Activated CD8-positive, alpha-beta T cell treated with anti-CD3 and anti-CD28 coated beads for 36 hours (primary cell): ENCODE results near the gene CACNG3. TPM values are rescaled to one million over a fixed set of nuclear protein-coding genes. Genes with fewer than 3 reads are reported as not detected.
"Not testable (repeated sequence)": the region's sequence is repeated elsewhere in the genome, so short reads cannot be mapped to it uniquely, and the experiment has no call there.

ENCODE experiments used
- ATAC-seq: fragments of 200-7000 bp; cut with Tn5 transposase; one replicate; pipeline ENCODE4 v1.10.0; 2021; ENCODE audit warnings: mild to moderate bottlenecking, moderate library complexity
- CTCF ChIA-PET: fragments of 350-600 bp; sonication (Branson Sonifier 250); formaldehyde crosslinking; loops from one replicate; lab custom pipeline; 2021; ENCODE audit warnings: antibody characterized with exemption; lab: Charles Lee
- POLR2A ChIA-PET: fragments of 350-600 bp; sonication (Branson Sonifier 250); formaldehyde crosslinking; loops from one replicate; lab custom pipeline; 2021; ENCODE audit warnings: antibody characterized with exemption; lab: Charles Lee
- DNase-seq: peaks from one replicate; pipeline ENCODE4 v3.0.0-alpha.2; 2020
- H3K27ac Mint-ChIP-seq: one replicate; pipeline ENCODE4 v1.8.0; 2021; ENCODE audit warnings: mild to moderate bottlenecking, mixed read lengths
- H3K27me3 Mint-ChIP-seq: one replicate; pipeline ENCODE4 v1.8.0; 2021; ENCODE audit warnings: mixed read lengths
- H3K36me3 Mint-ChIP-seq: one replicate; pipeline ENCODE4 v1.8.0; 2021; ENCODE audit warnings: low read depth, mixed read lengths
- H3K4me1 Mint-ChIP-seq: one replicate; pipeline ENCODE4 v1.8.0; 2021; ENCODE audit warnings: low read depth, mixed read lengths
- H3K4me3 Mint-ChIP-seq: one replicate; pipeline ENCODE4 v1.8.0; 2021; ENCODE audit warnings: mild to moderate bottlenecking, moderate library complexity, mixed read lengths
- H3K9me3 Mint-ChIP-seq: one replicate; pipeline ENCODE4 v1.8.0; 2021; ENCODE audit warnings: mixed read lengths
- CTCF ChIP-seq: fragments of 200-600 bp; IDR thresholded peaks from one replicate; pipeline ENCODE4 v1.8.0; 2022; ENCODE audit warnings: antibody characterized with exemption, mild to moderate bottlenecking
- intact Hi-C: fragments of 100-400 bp; cut with micrococcal nuclease; formaldehyde crosslinking; loops from one replicate; pipeline ENCODE4 v1.10.0; 2022
- total RNA-seq, 2 experiments: library from RNA; stranded (reverse); gene quantifications; one replicate each; pipeline ENCODE4 v1.2.3, GENCODE V29; 2021

The CACNG3 gene
- total RNA-seq, 2 experiments from 2014 or later = not detected

- no peaks in the 10 kb centered on the region for H3K9me3 Mint-ChIP-seq
- intact Hi-C loops = no loop called here
- H3K36me3 Mint-ChIP-seq = no peaks in the 10 kb centered on the region
- H3K4me3 Mint-ChIP-seq = no peak overlapping the region
- TF ChIP-seq CTCF = no peak
- no peak for ATAC-seq
- H3K27me3 Mint-ChIP-seq = peaks cover 23% of the 10 kb centered on the region
- DNase-seq = no peak
- CTCF ChIA-PET = no interaction called here
- POLR2A ChIA-PET = interaction anchor here (0.8 kb wide), 1 partner anchor 30 kb away, joined by 3 read pairs; no protein-coding TSS in a partner anchor
- H3K4me1 Mint-ChIP-seq = no peaks in the 10 kb centered on the region
- no peak overlapping the region for H3K27ac Mint-ChIP-seq
Observed at GRCh38 chr16:24297375-24297774, 41.2 kb downstream of the CACNG3 start.

- H3K27ac Mint-ChIP-seq = no peak overlapping the region
Observed at GRCh38 chr16:24298548-24299167, 42.5 kb downstream of the CACNG3 start.

GRCh38 chr16:24300750-24301149 is 44.6 kb downstream of the CACNG3 start:
- ATAC-seq, POLR2A ChIA-PET, DNase-seq, H3K27ac Mint-ChIP-seq, H3K36me3 Mint-ChIP-seq, CTCF ChIA-PET, intact Hi-C loops, H3K4me3 Mint-ChIP-seq, H3K9me3 Mint-ChIP-seq, H3K4me1 Mint-ChIP-seq: not testable (repeated sequence)
- H3K27me3 Mint-ChIP-seq = peaks cover 22% of the 10 kb centered on the region

More at GRCh38 chr16:24298548-24299167, 42.5 kb downstream of the CACNG3 start:
- H3K4me1 Mint-ChIP-seq = no peaks in the 10 kb centered on the region
- H3K9me3 Mint-ChIP-seq = no peaks in the 10 kb centered on the region
- no peak overlapping the region for H3K4me3 Mint-ChIP-seq
- H3K27me3 Mint-ChIP-seq = peaks cover 21% of the 10 kb centered on the region
- no peaks in the 10 kb centered on the region for H3K36me3 Mint-ChIP-seq
- no peak for DNase-seq
- ChIA-PET POLR2A (no interaction called here), CTCF (no interaction called here)
- TF ChIP-seq CTCF = no peak
- no peak for ATAC-seq
- intact Hi-C loops = no loop called here

GRCh38 chr16:24302636-24303035 is 46.5 kb downstream of the CACNG3 start:
- H3K27ac Mint-ChIP-seq = no peak overlapping the region
- CTCF ChIA-PET = no interaction called here
- DNase-seq (no peak), ATAC-seq (no peak)
- no peak overlapping the region for H3K4me3 Mint-ChIP-seq
- no peak for TF ChIP-seq CTCF
- peaks cover 20% of the 10 kb centered on the region for H3K27me3 Mint-ChIP-seq
- H3K9me3 Mint-ChIP-seq = no peaks in the 10 kb centered on the region
- no peaks in the 10 kb centered on the region for H3K4me1 Mint-ChIP-seq
- no peaks in the 10 kb centered on the region for H3K36me3 Mint-ChIP-seq
- intact Hi-C loops = no loop called here
- POLR2A ChIA-PET = no interaction called here

GRCh38 chr16:24308200-24308599 is 52.1 kb downstream of the CACNG3 start:
- H3K4me1 Mint-ChIP-seq = no peaks in the 10 kb centered on the region
- H3K36me3 Mint-ChIP-seq = no peaks in the 10 kb centered on the region
- POLR2A ChIA-PET = no interaction called here
- H3K27ac Mint-ChIP-seq = no peak overlapping the region
- no peaks in the 10 kb centered on the region for H3K9me3 Mint-ChIP-seq
- intact Hi-C loops = no loop called here
- peaks cover 17% of the 10 kb centered on the region for H3K27me3 Mint-ChIP-seq
- no peak for TF ChIP-seq CTCF
- ATAC-seq (no peak), DNase-seq (no peak)
- no peak overlapping the region for H3K4me3 Mint-ChIP-seq
- CTCF ChIA-PET = interaction anchor here (0.6 kb wide), 1 partner anchor 196 kb away, joined by 3 read pairs; no protein-coding TSS in a partner anchor
